ENCODE results near the gene TRIM65.
"Not testable (repeated sequence)": the region's sequence is repeated elsewhere in the genome, so short reads cannot be mapped to it uniquely, and the experiment has no call there.

The TRIM65 gene

DNA sequence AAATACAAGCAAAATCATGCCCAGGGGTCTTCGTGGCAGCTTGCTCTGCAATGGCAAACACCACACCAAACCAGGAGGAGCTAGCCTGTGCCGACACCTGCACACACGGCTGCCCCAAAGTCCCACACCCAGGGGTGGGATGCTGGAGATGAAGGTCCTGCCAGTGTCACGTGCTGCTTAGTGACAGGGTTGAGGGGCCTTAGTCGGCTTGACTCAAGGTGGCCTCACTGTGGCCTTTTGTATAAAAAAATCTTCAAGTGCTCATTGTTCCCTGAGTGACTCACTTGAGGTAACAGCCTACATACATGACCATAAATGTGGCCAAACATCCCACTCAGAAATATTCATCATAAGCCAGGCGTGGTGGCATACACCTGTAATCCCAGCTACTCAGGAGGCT, 7.3 kb downstream of the TRIM65 start:
- no peak for TF ChIP-seq CTCF (conservative IDR thresholded peaks at IDR 0.05)

DNA sequence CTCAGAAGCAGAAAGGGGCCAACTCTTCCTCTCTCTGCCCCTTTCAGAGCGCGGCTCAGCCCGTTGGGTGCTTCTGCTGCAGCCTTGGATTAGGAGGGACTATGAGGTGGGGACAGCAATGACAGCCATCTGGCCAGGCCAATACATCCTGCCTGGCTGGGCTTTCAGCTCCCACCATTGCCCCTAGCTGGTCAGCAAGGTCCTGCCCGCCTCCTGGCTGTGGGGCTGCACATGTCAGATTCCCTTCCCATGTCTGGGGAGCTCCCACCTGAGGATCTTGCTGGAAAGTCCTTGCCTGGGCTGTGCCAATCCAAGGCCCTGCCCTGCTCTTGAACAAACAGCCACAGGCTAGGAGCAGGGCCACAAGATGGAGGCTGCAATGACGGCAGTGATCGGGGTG, 8.3 kb downstream of the TRIM65 start:
- TF ChIP-seq CTCF (conservative IDR thresholded peaks at IDR 0.05), result no peak
- no peak overlapping the region for H3K27ac ChIP-seq

More for the DNA sequence above, 7.3 kb downstream of the TRIM65 start:
- no peak overlapping the region for H3K27ac ChIP-seq

DNA sequence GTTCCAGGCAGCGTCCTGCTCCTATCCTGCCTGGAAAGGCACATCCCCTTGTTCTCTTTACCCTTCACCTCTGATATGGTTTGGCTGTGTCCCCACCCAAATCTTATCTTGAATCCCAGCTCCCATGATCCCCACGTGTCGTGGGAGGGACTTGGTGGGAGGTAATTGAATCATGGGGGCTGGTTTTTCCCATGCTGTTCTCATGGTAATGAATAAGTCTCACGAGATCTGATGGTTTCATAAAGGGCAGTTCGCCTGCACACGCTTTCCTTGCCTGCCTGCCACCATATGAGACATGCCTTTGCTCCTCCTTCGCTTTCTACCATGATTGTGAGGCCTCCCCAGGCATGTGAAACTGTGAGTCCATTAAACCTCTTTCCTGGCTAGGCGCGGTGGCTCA, 10.9 kb downstream of the TRIM65 start:
- H3K27ac ChIP-seq, result not testable (repeated sequence)

GRCh38 chr17:75885431-75885830, 11.3 kb downstream of the TRIM65 start:
- no peak overlapping the region for H3K27ac ChIP-seq
- no peak for TF ChIP-seq CTCF (conservative IDR thresholded peaks at IDR 0.05)

DNA sequence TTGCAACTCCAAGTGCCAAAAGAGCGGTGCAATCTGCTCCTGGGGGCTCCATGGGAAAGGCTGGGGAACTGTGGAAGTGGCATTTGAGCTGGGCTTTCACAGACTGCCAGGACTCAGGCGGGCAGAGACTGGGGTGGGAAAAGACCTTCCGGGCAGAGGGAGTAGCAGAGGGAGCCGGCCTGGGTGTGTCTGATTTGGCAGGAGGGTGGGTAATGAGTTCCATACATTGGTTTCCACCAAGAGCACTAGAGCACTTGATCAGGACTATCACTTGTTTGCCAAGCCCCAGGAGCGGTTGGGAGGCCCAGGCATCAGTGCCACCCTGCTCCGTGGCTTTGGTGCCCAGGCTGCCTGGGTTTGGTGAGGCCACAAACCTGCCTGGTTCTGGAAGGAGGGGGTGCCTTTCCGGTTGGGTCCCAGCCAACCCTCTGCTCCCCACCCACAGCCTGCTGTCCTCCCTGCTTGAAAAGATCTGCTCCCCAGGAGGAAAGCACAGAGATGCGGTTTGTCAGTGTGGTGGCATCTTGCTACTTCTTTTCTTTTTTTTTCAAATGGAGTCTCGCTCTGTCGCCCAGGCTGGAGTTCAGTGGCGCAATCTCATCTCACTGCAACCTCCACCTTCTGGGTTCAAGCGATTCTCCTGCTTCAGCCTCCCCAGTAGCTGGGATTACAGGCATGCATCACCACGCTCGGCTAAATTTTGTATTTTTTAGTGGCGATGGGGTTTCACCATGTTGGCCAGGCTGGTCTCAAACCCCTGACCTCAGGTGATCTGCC, 14.9 kb downstream of the TRIM65 start:
- no peak for TF ChIP-seq CTCF (conservative IDR thresholded peaks at IDR 0.05)
- H3K27ac ChIP-seq, result no peak overlapping the region

DNA sequence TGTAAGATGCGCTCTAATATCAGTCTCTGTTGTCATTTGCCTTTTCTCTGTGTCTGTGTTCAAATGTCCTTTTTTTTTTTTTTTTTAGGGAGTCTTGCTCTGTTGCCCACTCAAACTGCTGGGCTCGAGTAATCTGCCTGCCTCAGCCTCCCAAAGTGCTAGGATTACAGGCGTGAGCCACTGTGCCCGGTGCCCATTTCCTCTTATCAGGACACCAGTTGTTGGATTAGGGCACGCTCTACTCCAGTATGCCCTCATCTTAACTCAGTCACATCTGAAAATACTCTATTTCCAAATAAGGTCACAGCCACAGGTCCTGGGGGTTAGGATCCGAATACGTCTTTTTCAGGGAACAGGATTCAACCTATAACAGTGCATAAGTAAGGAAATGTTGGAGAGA, 16.5 kb downstream of the TRIM65 start:
- no peak overlapping the region for H3K27ac ChIP-seq
- TF ChIP-seq CTCF (conservative IDR thresholded peaks at IDR 0.05), result no peak

DNA sequence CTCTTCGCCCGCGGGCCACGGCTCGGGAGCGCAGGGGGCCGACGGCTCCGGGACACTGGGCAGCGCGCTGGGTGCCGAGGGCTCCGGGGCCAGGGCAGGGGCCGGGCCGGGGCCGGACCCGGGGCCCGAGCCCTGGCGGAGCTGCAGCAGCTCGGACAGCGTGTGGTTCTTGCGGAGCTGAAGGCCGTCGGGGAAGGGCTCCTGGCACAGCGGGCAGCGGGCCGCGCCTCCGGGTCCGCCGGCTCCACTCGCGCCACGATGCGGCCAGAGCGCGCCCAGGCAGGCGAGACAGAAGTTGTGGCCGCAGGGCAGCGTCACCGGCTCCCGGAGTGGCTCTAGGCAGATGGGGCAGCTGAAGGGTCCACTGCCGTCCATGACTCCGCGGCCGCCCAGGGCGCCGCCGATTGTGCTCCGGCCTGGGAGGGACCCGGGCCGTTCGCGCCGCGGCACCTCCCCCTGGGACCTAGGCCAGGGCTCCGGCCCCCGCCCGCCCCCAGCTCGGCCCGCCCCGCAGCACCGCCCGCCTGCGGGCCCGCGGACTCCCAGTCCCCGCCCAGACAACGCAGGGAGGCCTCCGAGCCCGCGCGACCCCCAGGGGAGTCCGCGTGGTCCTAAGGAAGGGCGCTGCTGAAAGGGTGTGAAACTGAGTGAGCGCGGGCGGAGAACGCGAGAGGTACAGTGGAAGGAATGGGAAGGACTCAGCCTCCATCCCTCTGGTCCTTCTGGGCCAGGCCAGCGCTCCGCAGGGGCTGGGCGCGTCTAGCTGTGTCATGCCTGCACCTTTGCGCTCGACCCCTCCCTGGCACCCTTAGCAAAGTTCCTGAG, 18.4 kb downstream of the TRIM65 start, which contains the start of gene TRIM47:
Gene TRIM47, minus strand, starts transcription at position 408 of the 825 bp plus-strand sequence. Its CDS starts 33 bp downstream, at position 375.
- peak; percentile 57 for TF ChIP-seq CTCF (conservative IDR thresholded peaks at IDR 0.05)
- H3K27ac ChIP-seq, result peak within 1 kb of the TSS; percentile 75

Measured in VCaP (cell line).